GM06990 (cell line): Measurements from ENCODE around the gene PTCD2.

Experiments
- DNase-seq: peaks from one replicate; pipeline ENCODE4 v3.0.0-alpha.2; 2011; ENCODE audit not compliant: insufficient read length; ENCODE audit errors: extremely low read depth
- H3K27me3 ChIP-seq: replicated peaks from 2 replicates; pipeline ENCODE4 v1.6.0; 2011; ENCODE audit warnings: low read length; ENCODE audit not compliant: control insufficient read depth, insufficient read depth
- H3K36me3 ChIP-seq: 2 replicates; pipeline ENCODE4 v1.5.1; 2011; ENCODE audit warnings: low read length; ENCODE audit not compliant: control insufficient read depth, insufficient read depth
- H3K4me3 ChIP-seq: replicated peaks from 2 replicates; pipeline ENCODE4 v1.5.1; 2011; ENCODE audit warnings: low read depth, mild to moderate bottlenecking, control low read depth, low read length
- TF ChIP-seq, protein P1 (sequence below): IDR thresholded peaks from 2 replicates; pipeline ENCODE4 v1.5.1; 2011; ENCODE audit warnings: low read length, control low read depth, mild to moderate bottlenecking, inconsistent platforms; ENCODE audit not compliant: insufficient read depth, poor library complexity, severe bottlenecking

PTCD2 gene

DNA sequence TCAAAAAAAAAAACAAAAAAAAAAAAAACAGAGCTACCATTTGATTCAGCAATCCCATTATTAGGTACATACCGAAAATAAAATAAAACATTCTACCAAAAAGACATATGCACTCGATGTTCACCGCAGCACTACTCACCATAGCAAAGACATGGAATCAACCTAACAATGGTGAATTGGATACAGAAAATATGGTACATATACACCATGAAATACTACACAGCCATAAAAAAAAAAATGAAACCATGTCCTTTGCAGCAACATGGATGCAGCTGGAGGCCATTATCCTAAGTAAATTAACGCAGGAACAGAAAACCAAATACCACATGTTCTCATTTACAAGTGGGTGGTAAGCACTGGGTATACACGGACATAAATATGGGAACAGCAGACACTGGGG is 21.5 kb upstream of the PTCD2 start:
- TF ChIP-seq, protein P1, sequence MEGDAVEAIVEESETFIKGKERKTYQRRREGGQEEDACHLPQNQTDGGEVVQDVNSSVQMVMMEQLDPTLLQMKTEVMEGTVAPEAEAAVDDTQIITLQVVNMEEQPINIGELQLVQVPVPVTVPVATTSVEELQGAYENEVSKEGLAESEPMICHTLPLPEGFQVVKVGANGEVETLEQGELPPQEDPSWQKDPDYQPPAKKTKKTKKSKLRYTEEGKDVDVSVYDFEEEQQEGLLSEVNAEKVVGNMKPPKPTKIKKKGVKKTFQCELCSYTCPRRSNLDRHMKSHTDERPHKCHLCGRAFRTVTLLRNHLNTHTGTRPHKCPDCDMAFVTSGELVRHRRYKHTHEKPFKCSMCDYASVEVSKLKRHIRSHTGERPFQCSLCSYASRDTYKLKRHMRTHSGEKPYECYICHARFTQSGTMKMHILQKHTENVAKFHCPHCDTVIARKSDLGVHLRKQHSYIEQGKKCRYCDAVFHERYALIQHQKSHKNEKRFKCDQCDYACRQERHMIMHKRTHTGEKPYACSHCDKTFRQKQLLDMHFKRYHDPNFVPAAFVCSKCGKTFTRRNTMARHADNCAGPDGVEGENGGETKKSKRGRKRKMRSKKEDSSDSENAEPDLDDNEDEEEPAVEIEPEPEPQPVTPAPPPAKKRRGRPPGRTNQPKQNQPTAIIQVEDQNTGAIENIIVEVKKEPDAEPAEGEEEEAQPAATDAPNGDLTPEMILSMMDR: no peak

DNA sequence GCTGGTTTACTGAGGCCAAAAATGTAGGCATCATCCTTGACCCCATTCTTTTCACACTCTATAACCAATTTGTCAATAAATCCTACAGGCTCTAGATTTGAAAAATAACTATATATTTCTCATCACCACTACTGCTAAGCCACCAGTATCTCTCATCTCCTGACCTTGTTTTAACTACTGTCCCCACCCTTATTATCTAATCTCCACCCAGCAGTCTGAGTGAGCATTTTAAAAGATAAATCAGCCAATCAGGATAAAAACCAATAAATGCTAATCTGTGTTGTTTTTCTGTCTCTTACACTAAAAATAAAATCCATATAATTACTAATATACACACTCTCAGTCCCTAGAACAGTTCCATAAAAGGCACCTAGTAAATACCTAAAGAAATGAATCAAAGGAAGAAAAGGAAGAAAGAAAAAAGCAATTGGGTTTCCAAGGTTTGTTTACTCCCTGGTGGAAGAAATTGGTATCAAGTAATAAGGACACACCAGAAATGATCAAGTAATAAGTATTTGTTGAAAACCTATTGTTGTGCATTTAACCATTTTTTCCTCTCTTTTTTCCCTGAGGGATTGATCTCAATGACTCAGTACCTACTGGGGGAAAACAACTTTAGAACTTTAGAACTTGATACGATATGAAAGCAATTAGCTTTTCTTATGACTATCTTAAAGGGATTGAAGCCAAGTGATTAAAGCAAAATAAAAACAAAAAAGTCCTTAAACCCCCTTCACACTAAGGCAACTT is 19.4 kb upstream of the PTCD2 start:
- H3K27me3 ChIP-seq: no peaks in the 10 kb centered on the region
- DNase-seq: no peak
- no peaks in the 10 kb centered on the region for H3K36me3 ChIP-seq
- no peak overlapping the region for H3K4me3 ChIP-seq
- TF ChIP-seq, protein P1: no peak

More for the DNA sequence above, 21.5 kb upstream of the PTCD2 start:
- no peaks in the 10 kb centered on the region for H3K36me3 ChIP-seq
- H3K27me3 ChIP-seq: no peaks in the 10 kb centered on the region
- no peak for DNase-seq
- peak overlapping the region; percentile 9 for H3K4me3 ChIP-seq

DNA sequence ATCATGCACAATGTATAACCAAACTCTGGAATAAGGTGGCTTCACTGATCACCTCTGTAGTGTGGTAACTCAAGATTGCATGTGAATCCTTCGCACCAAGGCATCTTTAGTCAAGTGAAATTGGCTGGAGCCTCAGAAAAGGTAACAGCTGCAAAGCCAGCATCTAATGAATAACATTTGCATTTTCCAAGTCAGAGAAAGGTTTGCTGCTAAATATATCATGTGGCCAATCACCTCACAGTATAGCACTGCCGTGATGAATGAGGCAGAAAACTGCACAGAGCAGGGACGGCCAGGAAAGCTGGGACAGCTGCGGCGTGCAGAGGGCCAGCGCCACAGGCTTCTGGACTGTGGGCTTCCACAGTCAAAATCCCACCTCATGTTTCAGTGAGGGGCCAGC is 18.6 kb upstream of the PTCD2 start:
- Histone ChIP-seq H3K27me3 (no peaks in the 10 kb centered on the region), H3K36me3 (no peaks in the 10 kb centered on the region), H3K4me3 (peak overlapping the region; percentile 33)
- TF ChIP-seq, protein P1: no peak
- peak; percentile 57 for DNase-seq

DNA sequence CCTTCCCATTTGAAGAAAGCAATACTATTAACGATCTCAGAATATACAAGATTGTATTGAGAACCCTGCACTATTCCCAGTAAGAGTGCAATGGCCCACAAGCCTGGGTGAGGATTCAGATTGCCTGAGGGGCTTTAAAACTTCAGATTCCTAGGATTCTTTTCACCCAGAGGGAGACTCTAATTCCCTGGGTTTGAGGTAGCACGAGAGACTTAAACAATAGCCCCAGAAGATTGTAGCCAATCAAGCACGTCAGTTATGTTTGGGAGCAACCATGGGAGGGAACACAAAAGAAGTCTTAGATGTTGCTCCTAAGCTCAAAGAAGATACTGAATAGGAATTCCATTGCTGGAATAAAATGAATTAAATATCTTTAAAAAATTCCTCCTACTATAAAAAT is 18.0 kb upstream of the PTCD2 start:
- Histone ChIP-seq H3K4me3 (no peak overlapping the region), H3K36me3 (no peaks in the 10 kb centered on the region), H3K27me3 (no peaks in the 10 kb centered on the region)
- DNase-seq: no peak
- TF ChIP-seq, protein P1: no peak

DNA sequence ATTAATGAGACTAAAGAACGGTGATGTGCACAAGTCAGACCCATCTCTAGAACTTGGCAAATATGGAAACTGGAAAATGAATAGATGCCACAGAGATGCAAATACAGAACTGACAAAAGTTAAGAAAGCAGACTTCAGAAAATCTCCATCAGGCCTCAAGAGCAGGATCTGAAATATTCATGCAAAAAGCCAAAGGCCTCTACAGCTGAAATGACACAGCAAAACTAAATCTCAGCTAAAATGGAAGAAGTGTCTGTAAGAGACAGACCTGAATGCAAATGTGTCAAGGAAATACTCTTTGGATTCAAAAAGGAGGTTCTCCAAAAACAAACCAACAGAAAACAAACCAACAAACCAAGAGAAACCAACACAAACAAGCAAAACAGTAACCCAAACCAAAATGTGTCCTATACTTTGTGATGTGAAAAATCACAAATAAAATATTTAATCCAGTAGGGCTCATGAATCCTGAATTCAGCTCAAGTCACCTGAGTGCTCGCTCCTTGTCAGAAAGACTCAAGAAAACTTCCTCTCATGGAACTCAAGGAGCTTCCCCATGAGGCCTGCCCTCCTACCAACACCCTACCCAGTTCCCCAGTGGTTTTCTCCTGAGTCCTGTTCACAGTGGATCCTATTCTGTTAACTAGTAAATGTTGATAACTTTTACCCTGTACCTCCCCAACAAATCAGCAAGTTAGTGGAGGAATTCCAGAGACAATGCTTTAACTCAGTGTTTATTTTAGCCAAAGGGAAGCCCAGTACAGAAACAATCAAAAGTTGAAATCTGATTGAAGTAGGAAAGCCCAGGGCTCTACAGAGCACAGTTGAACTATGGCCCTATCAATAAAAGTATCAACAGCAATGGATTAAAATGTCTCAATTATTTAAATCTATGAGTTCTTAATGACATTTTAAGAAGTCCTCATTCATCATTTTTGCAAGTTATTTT is 14.7 kb upstream of the PTCD2 start:
- peak; percentile 35 for DNase-seq
- H3K27me3 ChIP-seq: no peaks in the 10 kb centered on the region
- H3K4me3 ChIP-seq: peak overlapping the region; percentile 7
- H3K36me3 ChIP-seq: peaks cover 8% of the 10 kb centered on the region; the same call in 1 of the 2 replicates
- TF ChIP-seq, protein P1: no peak
